ENCODE measurements around the gene FPGS.
A peak's percentile ranks its signal among the peaks of the same experiment; 100 is the strongest.
"Not testable (repeated sequence)": the region's sequence is repeated elsewhere in the genome, so short reads cannot be mapped to it uniquely, and the experiment has no call there.

Gene FPGS, protein sequence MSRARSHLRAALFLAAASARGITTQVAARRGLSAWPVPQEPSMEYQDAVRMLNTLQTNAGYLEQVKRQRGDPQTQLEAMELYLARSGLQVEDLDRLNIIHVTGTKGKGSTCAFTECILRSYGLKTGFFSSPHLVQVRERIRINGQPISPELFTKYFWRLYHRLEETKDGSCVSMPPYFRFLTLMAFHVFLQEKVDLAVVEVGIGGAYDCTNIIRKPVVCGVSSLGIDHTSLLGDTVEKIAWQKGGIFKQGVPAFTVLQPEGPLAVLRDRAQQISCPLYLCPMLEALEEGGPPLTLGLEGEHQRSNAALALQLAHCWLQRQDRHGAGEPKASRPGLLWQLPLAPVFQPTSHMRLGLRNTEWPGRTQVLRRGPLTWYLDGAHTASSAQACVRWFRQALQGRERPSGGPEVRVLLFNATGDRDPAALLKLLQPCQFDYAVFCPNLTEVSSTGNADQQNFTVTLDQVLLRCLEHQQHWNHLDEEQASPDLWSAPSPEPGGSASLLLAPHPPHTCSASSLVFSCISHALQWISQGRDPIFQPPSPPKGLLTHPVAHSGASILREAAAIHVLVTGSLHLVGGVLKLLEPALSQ

DNA sequence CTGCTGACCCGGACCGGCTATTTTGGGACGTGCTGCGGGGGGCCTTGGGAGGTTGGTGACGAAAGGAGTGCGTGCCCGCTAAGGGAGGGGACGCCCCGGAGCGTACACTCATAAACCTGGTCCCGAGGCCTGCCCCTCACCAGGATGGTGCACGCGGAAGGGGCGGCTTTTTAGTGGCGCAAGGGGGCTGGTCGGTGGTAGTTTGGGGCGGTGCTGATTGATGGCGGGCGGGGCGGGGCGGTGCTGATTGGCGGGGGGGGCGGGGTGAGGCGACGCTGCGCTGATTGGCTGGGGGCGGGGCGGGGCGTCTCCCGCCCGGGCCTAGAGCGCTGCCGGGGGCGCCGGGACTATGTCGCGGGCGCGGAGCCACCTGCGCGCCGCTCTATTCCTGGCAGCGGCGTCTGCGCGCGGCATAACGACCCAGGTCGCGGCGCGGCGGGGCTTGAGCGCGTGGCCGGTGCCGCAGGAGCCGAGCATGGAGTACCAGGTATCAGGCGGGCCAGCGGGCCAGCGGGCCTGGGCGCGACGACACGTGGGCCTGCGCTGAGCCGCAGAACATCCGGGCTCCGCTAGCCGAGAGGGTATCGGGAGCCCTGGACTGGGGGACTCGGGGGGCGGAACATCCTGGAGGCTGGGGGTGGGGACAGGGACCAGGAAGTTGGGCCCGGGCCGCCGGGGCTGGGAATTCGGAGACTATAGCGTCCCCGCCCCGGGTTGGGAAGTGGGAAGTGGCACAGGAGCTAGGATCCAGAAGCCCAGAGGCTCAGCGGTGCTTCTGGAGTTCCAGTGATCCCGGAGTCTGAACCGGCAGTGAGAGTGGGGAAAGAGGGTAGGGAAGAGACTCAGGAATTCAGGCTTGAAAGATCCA, at the start of gene FPGS:
FPGS (plus strand) TSS at position 307 of the 868 bp plus-strand sequence; CDS start at position 350, 43 bp downstream.
- DNase-seq (ENCODE audit: low read depth in 2 of 2): peak; percentile 53 to 73

DNA sequence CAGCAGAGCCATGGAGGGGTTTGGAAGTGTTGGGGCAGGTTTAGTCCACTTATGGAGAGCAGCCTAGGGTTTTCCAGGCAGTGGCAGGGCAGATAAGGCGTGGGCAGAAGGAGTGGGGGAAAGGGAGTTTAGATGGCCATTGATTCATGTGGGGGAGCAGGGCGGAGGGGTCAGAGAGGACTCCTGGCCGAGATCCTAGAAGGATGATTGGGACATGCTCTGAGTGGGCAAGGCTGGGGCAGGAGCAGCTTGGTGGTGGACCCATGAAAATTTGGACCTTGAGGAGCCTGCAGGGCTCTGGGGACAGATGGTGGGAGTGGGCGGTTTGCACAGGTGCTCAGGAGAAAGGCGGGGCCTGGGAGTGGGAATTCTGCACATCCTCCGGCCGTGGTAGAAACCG, 49.5 kb upstream of the FPGS start:
- no peak for DNase-seq (ENCODE audit: low read depth in 2 of 2)

- no peak for DNase-seq (ENCODE audit: low read depth in 2 of 2)
These were observed 49.1 kb upstream of the FPGS start for GRCh38 chr9:127753622-127754021.

DNA sequence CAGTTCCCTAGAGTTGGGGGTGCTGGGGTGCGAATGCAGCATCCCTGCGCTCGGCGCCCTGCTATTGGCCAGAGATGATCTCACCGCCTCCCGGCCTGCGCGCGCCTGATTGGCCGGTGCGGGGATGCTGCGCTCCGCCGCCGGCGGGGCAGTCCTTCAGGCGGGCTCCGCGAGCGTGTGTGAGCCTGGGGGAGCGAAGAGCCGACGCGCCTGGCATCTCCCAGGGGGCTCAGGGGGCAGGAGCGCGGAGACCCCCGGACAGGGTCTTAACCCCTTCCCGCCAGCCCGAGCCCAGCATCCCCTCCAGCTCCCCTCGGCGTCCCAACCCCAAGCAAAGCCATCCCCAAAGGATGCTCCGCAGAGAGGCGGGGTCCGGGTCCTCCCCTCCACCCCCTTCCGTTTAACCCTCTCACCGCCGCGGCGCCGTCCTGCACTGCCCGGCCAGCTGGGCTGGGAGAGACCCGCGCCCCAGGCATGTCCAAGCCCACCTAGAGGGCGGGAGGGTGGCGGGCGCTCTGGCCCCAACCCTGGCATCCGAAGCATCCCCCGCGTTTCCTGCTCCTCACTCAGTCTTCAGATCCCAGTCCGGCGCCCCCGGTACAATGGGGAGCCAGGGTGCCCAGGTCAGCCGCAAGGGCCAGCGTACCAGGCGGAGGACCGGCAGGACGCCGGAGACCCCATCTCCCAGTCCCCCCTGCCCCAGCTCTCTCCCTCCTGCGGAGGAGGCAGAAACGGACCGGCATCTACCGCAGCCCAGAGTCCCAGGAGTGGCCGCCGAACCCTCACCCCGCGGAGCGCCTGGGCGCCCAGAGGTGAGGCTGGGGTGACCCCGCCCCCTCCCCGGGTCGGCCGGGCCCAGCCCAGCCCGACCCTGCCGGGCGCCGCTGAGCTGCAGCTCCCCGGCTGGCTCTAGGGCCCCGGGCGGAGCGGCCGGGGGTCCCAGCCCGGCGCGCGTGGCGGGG, 48.3 kb upstream of the FPGS start:
- DNase-seq (ENCODE audit: low read depth in 2 of 2): no peak

GRCh38 chr9:127755061-127756060, 47.3 kb upstream of the FPGS start:
- no peak for DNase-seq (ENCODE audit: low read depth in 2 of 2)

DNA sequence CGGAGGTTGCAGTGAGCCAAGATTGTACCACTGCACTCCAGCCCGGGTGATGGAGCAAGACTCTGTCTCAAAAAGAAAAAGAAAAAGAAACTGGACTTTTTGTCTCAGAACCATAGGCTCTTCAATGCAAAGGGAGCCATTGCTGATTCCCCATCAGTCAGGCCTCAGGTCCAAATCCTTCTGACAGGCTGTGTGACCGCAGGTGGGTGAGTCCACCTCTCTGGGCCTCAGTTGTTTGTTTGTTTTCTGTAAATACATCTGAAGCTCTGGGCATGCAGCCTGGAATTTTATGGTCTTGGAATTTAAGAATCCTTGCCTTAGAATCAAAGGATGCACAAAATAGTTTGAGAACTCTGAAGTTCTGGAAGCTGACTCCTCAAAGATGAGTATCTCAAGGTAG, 46.4 kb upstream of the FPGS start:
- no peak for DNase-seq (ENCODE audit: low read depth in 2 of 2)

GRCh38 chr9:127756776-127757175, 45.9 kb upstream of the FPGS start:
- not testable (repeated sequence) for DNase-seq (ENCODE audit: low read depth in 2 of 2)

GRCh38 chr9:127758843-127759242, 43.8 kb upstream of the FPGS start:
- DNase-seq (ENCODE audit: low read depth in 2 of 2): no peak

DNA sequence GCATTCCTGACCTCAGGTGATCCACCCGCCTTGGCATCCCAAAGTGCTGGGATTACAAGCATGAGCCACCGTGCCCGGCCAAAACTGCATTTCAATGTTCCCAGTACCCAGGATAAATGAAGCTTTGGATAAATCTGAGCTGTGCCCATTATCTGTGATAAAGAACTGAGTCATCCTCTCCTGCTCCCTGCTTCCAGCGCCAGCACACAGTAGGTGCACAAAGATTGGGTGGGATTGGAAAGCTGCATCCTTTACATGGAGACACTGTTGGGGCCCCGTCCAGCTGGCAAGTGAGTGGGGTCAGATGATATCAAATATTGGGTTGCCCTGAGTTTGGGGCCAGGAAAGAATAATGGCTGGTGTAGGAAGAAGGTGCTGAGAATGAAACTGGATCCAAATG, 41.6 kb upstream of the FPGS start:
- no peak for DNase-seq (ENCODE audit: low read depth in 2 of 2)

DNA sequence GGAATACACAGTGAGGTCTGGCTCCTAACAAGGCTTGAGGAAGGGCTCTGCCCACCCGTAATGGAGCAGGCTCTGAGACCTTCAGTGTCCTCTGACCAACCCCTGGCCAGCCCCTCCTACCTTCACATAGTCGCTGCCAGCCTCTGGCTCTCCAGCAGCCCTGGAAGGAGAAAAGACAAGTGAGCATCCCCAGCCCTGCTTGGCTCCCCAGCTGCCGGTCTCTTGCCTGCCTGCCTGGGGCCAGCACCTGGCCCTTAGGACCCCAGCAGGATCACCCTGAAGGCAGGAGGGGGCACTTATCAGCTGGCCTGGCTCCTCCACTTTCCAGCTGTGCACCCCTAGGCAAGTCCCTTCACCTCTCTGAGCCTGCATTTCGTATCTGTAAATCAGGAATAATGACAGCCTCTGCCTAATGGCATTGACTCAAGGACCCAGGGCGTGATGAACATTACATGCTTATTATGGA, 41.2 kb upstream of the FPGS start:
- no peak for DNase-seq (ENCODE audit: low read depth in 2 of 2)

GRCh38 chr9:127762111-127762676, 40.5 kb upstream of the FPGS start:
- DNase-seq (ENCODE audit: low read depth in 2 of 2): no peak

- DNase-seq (ENCODE audit: low read depth in 2 of 2): no peak
These were observed 38.7 kb upstream of the FPGS start for GRCh38 chr9:127763918-127764384.

- DNase-seq (ENCODE audit: low read depth in 2 of 2): no peak
These were observed 37.3 kb upstream of the FPGS start for GRCh38 chr9:127765418-127765817.

GRCh38 chr9:127767410-127767809, 35.3 kb upstream of the FPGS start:
- no peak for DNase-seq (ENCODE audit: low read depth in 2 of 2)

GRCh38 chr9:127767909-127768331, 34.8 kb upstream of the FPGS start:
- no peak for DNase-seq (ENCODE audit: low read depth in 2 of 2)

DNA sequence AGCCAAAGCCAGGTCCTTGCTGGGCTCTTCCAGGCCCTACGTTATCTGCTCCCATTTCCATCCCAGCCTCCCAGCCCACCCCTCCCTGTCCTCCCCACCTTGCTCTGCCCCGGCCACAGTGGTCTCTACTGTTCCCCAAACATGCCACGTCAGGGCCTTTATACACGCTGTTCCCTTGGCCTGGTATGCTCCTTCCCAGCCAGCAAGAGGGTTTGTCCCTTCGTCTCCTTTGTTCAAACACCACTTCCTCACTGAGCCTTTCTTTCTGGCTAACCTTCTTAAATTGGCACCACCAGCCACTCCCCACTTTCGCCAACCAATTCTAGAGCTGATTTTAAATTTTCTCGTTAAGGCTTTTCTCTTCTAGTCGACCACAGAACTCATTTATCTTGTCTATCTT, 34.0 kb upstream of the FPGS start:
- DNase-seq (ENCODE audit: low read depth in 2 of 2): no peak

DNA sequence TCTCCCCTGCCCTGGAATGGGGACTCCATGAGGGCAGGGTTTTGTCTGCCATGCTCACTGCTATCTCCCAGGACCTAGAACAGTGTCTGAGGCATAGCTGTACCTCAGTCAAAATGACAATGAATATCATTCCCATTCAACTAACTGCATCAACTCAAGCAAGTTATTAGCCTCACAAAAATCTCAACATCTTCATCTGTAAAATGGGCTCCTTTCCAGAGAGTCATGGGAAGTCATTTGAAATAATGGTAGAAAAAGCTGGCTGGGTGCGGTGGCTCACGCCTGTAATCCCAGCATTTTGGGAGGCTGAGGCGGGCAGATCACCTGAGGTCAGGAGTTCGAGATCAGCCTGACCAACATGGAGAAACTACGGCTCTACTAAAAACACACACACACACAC, 33.6 kb upstream of the FPGS start:
- no peak for DNase-seq (ENCODE audit: low read depth in 2 of 2)

- no peak for DNase-seq (ENCODE audit: low read depth in 2 of 2)
These were observed 32.6 kb upstream of the FPGS start for GRCh38 chr9:127769929-127770582.

DNA sequence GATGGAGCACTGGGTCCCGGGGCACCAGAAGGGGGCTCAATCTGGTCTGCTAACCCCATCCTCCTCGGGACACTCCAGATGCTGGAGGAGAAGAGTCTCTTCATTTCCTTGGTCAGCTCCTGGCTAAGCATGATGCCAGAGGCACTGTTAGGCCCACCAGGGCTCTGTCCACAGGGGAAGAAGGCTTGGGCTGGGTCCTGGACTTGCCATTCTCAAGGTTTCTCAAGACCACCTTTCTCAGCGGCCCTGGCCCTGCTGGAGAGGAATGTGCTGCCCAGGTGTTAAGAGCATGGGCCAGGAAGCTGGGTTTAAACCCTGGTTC, 32.1 kb upstream of the FPGS start:
- DNase-seq (ENCODE audit: low read depth in 2 of 2): no peak
